22Rv1 (cell line): Measurements from ENCODE around the gene GABBR2.
A peak's percentile ranks its signal among the peaks of the same experiment; 100 is the strongest.

Experiments
- H3K27ac ChIP-seq: fragments of 450-650 bp; 2 replicates; pipeline ENCODE4 v1.5.1; 2017
- CTCF ChIP-seq: fragments of 450-650 bp; IDR thresholded peaks from 2 replicates; pipeline ENCODE4 v1.5.1; 2017; ENCODE audit warnings: mild to moderate bottlenecking
- ZFX ChIP-seq: fragments of 450-650 bp; IDR thresholded peaks from 2 replicates; pipeline ENCODE4 v1.6.1; 2017; ENCODE audit warnings: antibody characterized with exemption, borderline replicate concordance

Gene GABBR2

DNA sequence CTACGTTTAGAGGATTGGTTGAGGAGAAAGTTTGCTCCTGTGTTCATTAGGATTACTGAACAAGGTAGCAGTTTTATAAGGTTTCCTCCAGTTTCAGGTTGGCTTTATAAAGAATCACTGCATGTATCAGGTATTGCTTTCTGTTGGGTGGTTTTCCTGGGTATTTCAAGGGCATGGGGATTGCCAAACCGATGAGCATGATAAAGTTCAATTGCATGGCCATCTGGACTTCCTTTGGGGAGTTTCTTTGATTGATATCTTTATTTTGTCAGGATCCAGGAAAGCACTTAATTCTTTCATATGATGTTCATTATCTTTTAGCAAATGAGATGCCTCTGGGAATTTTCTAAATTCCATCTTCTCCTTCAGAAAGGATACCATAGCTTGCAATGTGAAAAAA lies 10.3 kb upstream of the GABBR2 start:
- TF ChIP-seq ZFX (no peak), CTCF (no peak)
- no peak overlapping the region for H3K27ac ChIP-seq

DNA sequence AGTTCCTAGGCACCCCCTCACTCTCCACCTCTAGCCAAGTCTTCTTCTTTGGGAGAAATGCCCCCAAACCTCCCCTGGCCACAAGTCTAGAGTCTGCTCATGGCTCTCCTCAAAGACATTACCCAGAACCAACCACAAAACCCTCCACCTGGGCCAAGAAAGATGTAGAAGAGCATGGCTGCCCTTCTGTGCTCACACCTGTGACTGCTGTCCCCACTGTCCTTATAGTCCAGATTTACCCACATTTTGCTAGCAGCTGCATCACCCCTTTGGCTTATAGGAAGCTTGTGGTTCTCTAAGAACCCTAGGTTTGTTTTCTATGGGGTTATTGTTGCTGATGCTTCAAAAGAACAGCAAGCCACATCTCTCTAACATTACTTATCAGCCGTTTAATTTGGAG lies 6.1 kb upstream of the GABBR2 start:
- no peak for TF ChIP-seq ZFX
- no peak for TF ChIP-seq CTCF
- no peak overlapping the region for H3K27ac ChIP-seq

DNA sequence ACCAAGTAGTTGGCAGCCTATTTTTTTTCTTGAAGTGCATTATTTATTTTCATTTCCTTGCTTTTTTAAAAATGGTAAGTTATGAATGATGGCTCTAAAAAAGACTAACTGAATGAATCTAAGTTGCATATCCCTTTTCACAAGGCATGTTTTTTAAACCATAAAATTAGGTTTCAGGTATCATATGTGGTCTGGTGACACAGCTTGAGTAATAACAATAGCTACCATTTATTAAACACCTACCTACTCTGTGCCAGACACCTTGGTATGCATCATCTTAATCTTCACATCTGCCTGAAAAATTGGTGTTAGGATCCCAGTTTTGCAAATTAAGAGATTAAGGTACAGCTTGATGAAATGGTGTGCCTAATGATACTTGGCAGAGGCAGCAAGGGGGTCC lies 4.3 kb upstream of the GABBR2 start:
- H3K27ac ChIP-seq: no peak overlapping the region
- no peak for TF ChIP-seq CTCF

- TF ChIP-seq CTCF (no peak), ZFX (no peak)
These were observed 1.5 kb upstream of the GABBR2 start for GRCh38 chr9:98709968-98710965.

DNA sequence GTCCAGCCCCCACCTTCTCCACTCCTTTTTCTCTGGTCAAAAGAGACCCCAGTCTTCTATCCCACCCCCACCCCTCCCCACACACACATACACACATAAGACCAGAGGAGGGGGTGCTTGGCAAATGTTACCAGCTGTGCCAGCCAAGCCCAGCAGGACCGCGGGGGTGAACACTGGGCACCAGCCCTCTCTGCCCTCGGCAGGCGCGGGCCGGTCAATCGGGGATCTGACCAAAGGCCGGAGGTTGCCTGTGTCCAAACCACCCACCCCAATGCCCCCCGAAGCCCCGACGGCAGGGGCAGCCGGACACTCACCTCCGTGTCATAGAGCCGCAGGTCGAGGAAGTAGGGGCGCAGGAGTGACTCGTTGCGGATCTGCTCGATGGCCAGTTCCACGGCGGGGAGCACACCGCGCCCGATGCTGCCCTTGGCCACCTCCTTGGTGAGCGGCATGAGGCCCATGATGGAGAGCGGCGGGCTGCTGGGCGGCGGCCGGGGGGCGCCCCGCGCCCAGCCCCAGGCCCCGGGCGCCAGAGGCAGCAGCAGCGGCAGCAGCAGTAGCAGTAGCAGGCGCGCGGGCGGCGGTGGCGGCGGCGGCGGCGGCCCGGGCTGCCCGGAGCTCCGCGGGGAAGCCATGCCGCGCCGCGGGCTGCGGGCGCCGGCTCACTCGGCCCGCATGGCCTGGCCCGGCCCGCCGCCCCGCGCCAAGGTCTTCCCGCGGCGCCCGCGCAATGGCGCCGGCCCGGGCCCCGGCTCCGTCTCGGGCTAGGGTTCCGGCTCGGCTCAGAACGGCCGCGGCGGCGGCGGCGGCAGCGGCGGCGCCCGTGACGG lies 417 bp downstream of the GABBR2 start:
- TF ChIP-seq CTCF (no peak), ZFX (no peak)
- H3K27ac ChIP-seq: no peak overlapping the region

More at GRCh38 chr9:98709968-98710965, 1.5 kb upstream of the GABBR2 start:
- no peak overlapping the region for H3K27ac ChIP-seq

DNA sequence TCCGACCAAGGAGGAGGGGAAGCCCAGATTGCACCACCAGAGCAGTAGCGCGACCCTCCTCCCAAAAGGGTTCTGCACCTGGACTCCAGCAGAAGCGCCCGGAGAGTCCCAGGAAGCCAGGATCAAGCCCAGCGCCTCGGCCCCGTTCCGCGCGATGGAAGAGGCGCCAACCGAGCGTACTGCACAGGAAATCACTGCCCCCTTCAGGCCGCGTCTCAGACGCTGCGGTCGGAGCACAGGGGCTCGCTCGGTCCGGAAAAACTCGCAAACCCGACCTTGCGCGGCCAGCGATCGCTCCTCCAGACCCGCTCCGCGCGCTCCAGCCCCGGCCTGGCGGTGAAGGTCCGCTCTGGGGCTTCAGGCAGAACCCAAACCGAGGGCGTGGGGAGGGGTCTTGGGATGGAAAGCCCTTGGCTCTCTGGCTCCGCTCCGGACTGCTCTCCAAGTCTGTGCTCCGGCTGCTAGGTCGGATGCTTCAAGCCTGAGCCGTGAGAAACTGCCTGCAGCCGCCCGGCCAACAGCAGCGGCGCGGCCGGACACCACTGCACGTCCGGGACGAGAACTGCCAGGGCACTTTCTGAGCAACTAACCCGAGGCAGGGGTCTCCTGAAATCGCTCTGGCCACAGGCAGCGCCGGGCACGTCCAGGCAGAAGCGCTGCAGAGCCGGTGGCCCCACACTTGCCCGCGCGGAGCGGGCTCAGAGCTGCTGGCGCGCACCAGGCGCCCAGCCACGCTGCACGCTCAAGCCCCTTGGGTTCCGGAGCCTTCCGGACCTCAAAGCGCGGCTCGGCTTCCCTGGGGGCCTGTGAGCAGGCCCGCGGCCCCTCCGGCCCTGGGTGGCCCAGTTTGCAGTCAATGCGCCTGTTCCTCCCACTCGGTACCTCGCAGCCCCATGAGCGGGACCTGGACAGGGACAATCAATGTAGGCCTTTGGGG lies 1.3 kb downstream of the GABBR2 start:
- TF ChIP-seq CTCF (peak; percentile 83), ZFX (no peak)
- no peak overlapping the region for H3K27ac ChIP-seq
